ENCODE measurements around the gene KRTAP5-9.
"Not testable (repeated sequence)": the region's sequence is repeated elsewhere in the genome, so short reads cannot be mapped to it uniquely, and the experiment has no call there.

The KRTAP5-9 gene

DNA sequence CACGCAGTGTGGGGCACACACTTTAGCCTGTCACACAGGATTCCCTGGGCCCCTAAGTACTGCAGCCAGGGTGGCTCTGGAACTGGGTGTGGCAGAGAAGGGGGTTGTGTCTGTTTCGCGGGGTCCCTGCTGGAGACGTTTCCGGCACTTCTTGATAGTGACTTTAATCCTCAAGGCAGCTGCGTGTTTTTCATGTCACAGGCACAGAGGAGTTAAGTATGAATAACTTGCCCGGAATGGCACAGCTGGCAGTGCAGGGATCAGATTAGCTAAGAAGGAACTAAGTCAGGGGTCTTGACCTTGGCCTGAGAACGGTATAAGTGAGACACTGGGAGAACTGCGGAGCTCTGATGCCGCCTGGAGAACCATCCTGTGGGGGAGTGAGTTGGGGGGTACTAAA lies 28.7 kb upstream of the KRTAP5-9 start:
- DNase-seq (ENCODE audit: low spot score), result no peak
- Histone ChIP-seq H3K4me3 (no peak overlapping the region), H3K27ac (no peak overlapping the region)
- TF ChIP-seq, protein P1, sequence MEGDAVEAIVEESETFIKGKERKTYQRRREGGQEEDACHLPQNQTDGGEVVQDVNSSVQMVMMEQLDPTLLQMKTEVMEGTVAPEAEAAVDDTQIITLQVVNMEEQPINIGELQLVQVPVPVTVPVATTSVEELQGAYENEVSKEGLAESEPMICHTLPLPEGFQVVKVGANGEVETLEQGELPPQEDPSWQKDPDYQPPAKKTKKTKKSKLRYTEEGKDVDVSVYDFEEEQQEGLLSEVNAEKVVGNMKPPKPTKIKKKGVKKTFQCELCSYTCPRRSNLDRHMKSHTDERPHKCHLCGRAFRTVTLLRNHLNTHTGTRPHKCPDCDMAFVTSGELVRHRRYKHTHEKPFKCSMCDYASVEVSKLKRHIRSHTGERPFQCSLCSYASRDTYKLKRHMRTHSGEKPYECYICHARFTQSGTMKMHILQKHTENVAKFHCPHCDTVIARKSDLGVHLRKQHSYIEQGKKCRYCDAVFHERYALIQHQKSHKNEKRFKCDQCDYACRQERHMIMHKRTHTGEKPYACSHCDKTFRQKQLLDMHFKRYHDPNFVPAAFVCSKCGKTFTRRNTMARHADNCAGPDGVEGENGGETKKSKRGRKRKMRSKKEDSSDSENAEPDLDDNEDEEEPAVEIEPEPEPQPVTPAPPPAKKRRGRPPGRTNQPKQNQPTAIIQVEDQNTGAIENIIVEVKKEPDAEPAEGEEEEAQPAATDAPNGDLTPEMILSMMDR (IDR thresholded peaks at IDR 0.05), result no peak

DNA sequence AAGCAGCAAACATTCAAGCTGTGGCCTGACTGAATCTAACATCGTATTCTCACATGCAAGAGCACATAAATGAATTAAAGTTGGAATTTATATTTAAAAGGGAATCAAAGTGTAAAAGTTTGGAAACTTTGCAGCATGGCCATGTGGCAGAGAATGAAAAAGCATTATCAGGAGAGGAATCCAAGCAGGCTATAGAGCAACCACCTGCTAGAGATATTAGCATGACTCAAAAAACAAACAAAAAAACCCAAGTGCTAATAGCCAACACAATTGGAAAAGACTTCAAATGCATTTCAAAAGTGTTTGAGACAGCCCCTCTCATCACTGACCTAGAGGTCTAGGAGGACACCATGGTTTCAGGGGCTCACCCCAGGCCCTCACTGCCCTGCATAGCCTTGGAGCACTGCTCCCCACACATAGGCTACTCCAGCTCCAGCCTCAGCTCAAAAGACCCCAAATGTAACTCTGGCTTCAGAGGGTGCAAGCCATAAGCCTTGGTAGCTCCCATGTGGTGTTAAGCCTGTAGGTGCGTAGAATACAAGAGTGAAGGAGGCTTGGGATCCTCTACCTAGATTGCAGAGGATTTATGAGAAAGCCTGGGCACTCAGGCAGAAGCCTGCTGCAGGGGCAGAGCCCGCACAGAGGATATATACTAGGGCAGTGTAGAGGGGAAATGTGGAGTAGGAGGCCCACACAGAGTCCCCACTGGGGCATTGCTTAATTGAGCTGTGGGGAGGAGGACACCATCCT lies 22.9 kb upstream of the KRTAP5-9 start:
- DNase-seq (ENCODE audit: low spot score), result no peak
- Histone ChIP-seq H3K27ac (no peak overlapping the region), H3K4me3 (no peak overlapping the region)
- TF ChIP-seq, protein P1 (IDR thresholded peaks at IDR 0.05), result no peak

DNA sequence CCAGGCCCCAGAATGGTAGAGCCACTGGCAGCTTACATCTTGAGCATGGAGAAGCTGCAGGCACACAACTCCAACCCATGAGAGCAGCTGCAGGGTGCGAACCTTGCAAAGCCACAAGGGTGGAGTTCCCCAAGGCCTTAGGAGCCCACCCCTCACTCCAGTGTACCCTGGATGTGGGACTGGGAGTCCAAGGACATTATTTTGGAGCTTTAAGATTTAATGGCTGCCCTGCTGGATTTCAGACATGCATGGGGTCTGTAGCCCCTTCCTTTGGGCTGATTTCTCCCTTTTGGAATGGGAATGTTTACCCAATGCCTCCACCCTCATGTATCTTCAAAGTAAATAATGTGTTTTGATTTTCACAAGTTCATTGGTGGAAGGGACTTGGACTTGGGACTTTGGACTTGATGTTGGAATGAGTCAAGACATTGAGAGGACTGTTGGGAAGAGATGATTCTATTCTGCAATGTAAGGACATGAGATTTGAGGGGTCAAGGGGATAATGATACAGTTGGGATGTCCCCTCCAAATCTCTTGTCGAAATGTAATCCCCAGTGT lies 22.2 kb upstream of the KRTAP5-9 start:
- TF ChIP-seq, protein P1 (IDR thresholded peaks at IDR 0.05), result no peak
- no peak overlapping the region for H3K4me3 ChIP-seq
- H3K27ac ChIP-seq, result no peak overlapping the region
- DNase-seq (ENCODE audit: low spot score), result no peak

DNA sequence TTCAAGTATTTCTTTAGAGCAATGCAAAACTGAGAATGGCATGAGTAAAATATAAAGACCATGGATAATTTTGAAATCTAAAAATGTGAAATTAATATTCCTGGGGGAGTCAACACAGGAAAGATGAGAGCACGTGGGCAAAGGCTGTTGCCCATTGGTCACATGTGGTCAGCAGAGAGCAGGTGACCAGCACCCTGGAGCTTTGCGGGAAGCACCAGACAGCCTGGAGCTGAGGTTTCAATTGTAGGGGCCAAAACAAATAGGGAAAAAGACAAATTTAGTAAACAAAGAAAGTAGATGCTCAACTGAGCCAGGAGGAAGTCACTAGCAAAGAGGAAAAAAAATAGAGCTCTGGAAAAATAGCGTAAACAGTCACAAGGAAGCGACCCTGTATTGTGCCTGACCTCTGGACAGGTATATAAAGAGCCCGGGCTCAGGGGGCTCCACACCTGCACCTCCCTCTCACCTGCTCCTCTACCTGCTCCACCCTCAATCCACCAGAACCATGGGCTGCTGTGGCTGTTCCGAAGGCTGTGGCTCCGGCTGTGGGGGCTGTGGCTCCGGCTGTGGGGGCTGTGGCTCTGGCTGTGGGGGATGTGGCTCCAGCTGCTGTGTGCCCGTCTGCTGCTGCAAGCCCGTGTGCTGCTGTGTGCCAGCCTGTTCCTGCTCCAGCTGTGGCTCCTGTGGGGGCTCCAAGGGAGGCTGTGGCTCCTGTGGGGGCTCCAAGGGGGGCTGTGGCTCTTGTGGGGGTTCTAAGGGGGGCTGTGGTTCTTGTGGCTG lies 21.2 kb upstream of the KRTAP5-9 start, which contains the start of gene KRTAP5-7:
Gene KRTAP5-7, plus strand, starts transcription at position 472 of the 780 bp plus-strand sequence. Its CDS starts 34 bp downstream, at position 506.
- H3K27ac ChIP-seq; DNase-seq (ENCODE audit: low spot score); H3K4me3 ChIP-seq: not testable (repeated sequence)

DNA sequence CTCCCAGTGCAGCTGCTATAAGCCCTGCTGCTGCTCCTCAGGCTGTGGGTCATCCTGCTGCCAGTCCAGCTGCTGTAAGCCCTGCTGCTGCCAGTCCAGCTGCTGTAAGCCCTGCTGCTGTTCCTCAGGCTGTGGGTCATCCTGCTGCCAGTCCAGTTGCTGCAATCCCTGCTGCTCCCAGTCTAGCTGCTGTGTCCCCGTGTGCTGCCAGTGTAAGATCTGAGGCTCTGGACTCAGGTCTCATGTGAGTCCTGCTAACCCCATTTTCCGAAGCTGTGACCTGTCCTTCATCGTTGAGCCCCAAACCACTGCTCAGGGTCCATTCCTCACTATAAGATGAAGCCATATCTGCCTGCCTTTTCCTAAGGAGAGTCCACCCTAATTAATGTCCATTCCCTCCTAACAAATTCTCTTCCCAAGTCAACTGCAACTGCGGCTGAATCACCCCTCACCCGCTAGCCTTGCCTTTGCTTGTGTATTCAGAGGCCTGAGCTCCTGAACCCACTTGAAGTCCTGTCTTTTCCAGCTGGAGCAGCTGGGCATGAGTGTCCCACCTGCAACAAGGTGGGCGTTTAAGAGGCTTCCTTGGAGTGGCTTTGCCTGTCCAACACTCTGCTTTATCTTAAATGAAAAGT lies 20.5 kb upstream of the KRTAP5-9 start:
- TF ChIP-seq, protein P1 (IDR thresholded peaks at IDR 0.05), result no peak
- Histone ChIP-seq H3K4me3 (no peak overlapping the region), H3K27ac (no peak overlapping the region)
- DNase-seq (ENCODE audit: low spot score), result no peak

DNA sequence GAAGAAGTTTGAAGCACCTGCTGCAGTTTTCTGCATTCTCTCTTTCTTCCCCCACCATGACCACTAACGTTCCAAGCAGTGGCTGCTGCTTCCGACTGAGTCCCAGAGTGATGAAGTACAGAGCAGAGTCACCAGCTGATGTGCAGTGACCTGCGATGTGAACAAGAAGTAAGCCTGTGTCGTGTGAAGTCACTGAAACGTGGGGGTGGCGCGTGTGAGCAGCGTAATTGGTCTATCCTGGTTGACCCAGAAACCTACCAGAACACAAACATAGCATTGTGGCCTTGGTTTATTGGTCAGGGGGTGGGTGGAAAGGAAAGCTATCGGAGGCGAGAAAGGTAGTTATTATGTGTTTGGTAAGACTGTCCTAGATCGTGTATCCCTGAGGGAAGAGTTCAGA lies 17.6 kb upstream of the KRTAP5-9 start:
- Histone ChIP-seq H3K27ac (no peak overlapping the region), H3K4me3 (no peak overlapping the region)
- DNase-seq (ENCODE audit: low spot score), result no peak
- TF ChIP-seq, protein P1 (IDR thresholded peaks at IDR 0.05), result no peak

DNA sequence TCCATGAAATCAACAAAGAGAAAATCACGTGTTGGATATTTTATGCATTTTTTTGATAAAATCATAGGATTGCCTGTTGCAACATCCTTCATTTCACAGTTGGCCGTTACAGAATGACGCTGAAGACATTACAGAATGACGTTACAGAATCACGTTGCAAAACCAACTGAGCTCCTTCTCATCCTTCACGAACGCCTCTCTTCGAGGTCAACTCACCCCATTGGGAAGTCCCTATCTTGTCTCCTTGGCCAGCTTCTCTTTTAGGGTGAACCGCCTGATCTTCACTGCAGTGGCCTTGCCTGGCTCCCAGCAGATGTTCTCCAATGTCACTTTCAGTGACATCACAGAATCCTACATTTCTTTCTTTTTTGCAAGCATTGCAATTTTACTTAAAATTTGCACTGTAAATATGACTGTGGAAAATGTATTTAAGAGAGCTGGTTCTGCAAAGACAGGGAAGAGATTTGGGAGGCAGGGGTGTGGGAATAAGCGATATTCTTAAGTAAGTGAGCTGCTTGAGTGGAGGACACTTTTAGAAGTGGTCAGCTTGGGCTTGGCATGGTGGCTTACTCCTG lies 16.1 kb upstream of the KRTAP5-9 start:
- no peak for DNase-seq (ENCODE audit: low spot score)
- Histone ChIP-seq H3K27ac (no peak overlapping the region), H3K4me3 (no peak overlapping the region)
- TF ChIP-seq, protein P1 (IDR thresholded peaks at IDR 0.05), result no peak

DNA sequence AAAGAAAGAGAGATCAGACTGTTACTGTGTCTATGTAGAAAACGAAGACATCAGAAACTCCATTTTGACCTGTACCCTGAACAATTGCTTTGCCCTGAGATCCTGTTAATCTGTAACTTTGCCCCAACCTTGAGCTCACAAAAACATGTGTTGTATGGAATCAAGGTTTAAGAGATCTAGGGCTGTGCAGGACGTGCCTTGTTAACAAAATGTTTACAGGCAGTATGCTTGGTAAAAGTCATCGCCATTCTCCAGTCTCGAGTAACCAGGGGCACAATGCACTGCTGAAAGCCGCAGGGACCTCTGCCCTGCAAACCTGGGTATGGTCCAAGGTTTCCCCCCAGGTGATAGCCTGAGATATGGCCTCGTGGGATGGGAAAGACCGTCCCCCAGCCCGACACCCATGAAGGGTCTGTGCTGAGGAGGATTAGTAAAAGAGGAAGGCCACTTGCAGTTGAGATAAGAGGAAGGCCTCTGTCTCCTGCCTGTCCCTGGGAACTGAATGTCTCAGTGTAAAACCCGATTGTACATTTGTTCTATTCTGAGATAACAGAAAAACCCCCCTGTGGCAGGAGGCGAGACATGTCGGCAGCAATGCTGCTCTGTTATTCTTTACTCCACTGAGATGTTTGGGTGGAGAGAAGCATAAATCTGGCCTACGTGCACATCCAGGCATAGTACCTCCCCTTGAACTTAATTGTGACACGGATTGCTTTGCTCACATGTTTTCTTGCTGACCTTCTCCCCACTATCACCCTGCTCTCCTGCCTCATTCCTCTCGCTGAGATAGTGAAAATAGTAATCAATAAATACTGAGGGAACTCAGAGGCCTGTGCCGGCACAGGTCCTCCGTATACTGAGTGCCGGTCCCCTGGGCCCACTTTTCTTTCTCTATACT lies 13.3 kb upstream of the KRTAP5-9 start:
- not testable (repeated sequence) for H3K27ac ChIP-seq; DNase-seq (ENCODE audit: low spot score); H3K4me3 ChIP-seq

All from coronary artery (tissue), 2 donors.